Stimulated activated CD8-positive, alpha-beta memory T cell treated with anti-CD3 and anti-CD28 coated beads, Interleukin-4, amount 100 ng/mL, for 4 hours (primary cell): ENCODE results near the gene SEC61A1.

Experiments
- DNase-seq, 2 donors: peaks; one replicate each; pipeline ENCODE4 v3.0.0-alpha.2; 2020; ENCODE audit warnings: low read depth in 2 of 2, low spot score in 1 of 2

The SEC61A1 gene

DNA sequence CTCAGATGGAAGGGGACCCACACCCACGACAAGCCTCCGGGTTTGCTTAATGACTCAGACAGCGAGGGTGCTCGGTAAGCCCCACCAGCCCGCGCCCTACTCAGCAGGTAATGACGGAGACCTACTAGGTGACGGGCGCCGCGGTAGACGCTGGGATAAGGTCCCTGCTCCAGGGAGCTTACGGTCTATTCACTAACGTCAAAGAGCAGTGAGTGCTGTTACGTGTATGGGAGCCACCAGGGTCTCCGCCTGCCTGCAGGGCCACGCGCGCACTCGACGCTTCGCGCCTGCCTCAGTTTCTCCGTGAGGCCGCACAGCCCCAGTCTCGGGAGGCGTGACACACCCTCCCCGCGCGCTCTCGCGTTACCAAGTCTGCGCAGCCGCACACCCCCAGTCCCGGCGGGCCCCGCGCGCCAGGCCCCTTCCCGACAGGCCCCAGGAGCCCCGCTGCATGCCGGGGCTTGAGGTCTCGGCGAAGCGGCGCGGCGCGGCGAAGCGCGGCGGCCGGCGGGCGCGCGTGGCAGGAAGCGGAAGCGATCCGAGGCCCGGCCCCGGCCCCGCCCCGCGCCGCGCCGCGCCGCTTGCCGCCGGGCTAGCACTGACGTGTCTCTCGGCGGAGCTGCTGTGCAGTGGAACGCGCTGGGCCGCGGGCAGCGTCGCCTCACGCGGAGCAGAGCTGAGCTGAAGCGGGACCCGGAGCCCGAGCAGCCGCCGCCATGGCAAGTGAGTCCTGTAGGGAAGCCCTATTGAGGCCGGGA is at the start of gene SEC61A1:
SEC61A1 (plus strand) TSS at position 601 of the 758 bp plus-strand sequence; CDS start at position 717, 116 bp downstream.
- peak; percentile 87 to 91 for DNase-seq

DNA sequence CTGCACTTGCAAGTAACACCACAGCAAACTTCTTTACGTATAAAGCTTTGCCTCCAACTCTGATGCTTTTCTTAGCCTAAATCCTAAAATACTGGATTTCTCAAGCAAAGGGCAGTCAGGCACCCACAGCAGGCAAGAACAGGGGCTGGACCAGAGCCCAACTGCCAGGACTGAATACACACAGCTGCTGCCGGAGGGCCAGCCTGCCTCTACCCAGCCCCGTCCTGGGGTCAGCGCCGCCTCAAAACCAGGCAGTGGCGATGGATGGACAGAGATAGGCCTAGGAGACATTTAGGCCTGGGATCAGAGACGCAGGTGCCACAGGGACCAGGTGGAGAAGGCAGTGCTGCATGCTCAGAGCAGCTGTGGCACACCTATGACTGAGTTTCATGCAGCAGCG is 47.6 kb upstream of the SEC61A1 start:
- no peak for DNase-seq

DNA sequence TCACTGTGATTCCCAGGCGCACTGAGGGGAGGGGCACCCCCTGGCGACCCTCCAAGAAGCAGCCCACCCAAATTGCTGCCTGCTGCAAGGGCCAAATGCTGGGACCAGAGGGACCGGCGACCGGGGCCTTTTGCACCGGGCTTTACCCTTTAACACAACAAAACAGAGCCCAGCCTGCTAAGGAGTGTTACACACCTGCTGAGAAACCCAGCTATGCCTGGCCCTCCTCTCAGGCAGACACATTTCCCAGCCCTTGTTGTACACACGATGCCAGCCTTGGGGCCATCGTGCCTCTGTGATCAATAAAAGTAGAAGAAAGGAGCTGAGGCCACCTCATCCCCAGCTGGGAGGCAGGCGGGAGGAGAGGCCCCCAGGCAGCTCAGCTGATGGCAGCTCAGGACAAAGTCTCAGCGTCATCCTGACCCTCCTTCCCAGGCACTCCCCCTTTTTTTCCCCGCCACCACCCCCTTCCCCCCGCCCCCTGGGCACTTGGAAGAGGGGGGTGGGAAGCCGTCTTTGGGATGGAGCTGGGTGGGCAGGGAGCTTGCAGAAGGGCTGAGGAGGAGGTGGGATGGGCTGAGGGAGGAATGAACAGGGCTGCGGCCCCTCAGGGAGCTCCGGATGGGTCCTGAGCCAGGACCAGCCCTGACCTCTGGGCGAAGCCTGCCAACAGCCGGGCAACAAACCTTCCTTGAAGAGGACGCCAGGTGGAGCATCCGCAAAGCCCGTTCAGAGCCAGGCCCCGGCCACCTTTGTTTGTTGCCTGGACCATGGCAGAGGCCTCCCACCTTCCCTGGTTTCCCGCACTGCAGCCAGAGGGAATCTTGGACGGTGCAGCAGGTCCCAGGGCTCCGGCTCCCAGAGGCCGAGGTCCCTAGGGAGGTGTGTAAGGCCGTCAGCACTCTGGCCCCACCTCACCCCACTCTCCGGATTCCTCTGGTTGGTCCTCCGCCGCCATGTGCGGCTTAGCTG is 45.9 kb upstream of the SEC61A1 start:
- no peak for DNase-seq

DNA sequence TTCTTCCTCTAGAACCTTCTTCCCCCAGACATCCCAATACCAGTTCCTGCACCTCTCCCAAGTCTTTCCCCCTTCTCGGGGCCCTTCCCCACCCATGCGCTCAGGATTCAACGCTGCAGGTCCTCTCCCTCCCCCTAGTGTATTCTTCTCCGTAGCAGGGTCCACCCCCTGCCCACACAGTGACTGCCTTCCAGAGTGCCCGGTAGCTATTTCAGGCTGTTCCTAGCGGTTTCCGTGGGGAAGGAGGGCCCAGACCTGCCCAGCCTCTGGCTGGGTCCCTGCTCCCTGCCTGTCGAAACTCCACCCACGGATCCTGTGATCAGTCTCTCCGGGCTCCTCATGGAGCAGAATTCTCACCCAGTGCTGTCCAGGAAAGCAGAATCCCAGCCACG is 45.2 kb upstream of the SEC61A1 start:
- no peak for DNase-seq

DNA sequence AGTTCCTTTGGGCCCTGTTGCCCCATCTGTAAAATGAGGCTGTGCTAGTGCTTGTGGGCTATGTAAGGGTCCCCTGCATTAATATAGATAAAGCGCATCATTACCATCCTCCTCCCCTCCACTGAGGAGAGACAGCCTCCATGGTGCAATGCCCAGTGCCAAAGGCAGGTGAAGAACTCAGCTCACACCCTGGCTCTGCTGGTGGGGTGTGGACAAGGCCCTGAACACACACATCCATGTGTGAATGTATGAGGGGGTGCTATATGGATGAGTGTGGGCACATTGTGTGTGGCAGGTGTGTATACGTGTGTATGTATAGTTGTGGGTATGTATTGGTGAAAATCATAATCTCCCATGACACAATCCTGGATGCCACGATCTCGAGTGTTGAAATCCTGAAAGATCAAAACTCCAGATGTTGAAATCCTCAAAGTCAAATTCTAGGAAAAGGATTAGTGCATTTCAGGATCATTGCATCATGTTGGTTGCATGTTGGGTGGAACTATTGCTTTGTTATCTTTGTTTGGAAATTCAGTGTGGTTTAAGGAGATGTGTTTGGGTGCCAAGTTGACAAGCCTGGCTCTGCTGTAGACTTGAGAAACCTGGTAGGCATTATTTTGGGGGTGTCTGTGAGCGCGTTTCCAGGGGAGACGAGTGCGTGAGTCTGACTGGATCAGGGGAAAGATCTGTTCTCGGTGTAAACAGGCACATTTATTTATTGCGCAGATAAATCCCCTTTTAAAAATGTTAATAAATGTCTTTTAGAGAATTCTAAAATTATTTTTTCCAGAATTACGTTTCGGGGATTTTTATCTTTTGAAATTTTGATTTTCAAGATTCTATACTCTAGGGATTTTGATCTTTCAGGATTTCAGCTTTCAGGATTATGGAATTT is 42.0 kb upstream of the SEC61A1 start:
- DNase-seq: no peak

DNA sequence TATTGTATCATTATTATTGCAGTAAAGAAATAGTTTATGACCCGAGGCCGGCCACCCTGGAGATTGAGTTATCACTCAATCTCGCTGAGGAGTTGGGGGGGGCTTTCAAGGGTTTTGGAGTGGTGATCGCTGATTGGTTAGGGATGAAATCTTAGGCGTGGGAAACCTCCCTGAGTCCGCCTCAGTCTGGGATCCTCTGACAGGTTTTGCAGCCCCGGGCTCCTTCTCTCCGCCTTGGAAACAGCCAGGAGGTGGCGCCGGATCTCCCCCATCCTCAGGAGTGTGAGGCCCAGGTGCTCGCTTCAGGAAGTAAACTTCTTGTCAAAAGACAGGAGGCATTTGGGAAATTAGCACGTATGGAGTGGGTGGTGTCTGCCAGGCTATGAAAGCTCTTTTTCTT is 41.1 kb upstream of the SEC61A1 start:
- DNase-seq: no peak

DNA sequence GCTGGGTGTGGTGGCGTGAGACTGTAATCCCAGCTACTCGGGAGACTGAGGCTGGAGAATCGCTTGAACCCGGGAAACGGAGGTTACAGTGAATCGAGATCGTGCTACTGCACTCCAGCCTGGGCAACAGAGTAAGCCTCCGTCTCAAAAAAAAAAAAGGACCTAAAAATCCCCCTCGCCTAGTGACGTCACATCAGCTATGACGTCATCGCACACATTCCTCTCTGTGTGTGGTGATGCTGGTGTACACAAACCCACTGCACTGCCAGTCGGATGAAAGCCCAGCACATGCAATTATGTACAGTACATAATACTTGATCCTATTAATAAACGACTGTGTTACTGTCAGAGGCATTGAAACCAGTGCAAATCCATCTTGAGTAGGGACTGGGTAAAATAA is 40.2 kb upstream of the SEC61A1 start:
- DNase-seq: no peak

DNA sequence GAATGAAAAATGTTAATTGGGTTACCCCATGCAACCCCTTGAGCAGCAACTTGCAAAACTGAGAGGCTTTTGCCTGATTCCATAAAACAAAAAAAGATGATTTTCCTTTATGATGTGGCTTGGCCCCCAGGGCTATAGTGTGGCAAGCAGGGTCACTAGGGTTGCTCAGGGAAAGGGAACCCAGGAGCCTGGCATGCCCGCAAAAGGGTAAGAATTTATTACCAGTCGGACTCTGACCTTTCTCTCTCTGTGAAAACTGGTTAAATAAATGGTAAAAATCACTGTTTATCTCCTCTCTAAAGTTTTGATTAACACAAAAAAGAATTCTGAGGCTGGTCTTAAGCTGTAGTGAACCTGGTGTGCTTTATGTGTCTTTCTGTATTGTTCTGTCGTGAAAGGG is 37.7 kb upstream of the SEC61A1 start:
- no peak for DNase-seq

DNA sequence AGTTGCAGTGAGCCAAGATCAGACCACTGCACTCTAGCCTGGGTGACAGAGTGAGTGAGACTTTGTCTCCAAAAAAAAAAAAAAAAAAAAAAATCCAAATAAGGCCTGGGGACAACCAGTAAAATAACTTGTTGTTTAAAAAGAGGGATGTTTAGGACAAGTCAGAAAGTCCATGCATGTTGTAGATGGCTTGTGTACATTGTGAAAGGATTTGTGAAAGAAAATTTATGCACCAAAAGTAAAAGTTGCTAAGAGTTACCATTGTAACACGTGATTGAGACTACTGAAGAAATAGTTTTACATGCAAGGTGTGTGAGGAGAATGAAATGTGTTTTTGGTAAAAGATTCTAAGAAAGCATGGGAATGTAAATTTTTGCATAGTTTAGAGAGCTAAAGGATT is 35.7 kb upstream of the SEC61A1 start:
- no peak for DNase-seq

DNA sequence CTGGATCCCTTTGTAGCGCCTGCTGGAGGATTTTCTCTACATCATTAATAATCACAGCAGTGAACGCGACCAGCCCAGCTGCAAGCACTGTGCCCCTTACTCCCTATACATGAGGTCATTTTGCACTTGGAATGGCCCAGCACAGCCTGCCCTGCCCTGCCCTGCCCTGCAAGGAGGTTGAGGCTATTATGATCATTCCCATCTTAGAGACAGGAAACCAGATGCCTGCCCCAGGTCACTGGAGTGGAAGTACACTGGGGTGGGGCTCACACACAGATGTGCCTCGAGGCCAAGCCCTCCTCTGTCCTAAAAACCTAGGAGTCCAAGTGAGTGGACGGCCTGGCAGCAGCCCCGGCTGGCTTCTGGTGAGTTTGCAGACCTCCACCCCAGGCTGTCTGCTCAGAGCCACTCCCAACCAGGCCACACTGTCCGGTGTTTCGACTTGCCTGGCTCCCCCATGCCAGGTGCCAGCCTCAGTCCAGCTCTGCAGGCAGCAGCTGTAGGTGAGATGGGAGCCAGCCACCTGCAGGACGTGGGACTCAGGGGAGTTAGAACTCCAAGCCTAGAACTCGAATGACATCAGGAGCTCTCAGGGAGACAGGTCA is 30.4 kb upstream of the SEC61A1 start:
- no peak for DNase-seq

DNA sequence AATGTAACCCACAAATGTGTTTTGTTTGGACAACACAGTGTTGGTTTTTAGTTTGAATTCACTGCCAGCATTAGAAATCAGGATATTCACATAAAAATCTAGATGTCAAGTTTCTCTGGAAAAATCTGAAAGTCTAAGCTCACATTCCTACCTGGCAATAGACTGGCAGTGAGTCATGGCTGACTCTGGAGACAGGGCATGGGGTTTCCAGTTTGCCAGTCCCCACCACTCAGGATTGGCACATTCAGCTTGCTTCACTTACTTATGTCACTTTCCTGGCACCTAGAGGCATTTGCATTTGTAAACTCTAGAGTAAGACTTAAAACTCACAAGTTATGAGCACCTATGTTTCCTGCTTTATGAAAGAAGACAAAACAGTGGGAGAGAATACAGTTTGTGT is 19.1 kb upstream of the SEC61A1 start:
- no peak for DNase-seq

DNA sequence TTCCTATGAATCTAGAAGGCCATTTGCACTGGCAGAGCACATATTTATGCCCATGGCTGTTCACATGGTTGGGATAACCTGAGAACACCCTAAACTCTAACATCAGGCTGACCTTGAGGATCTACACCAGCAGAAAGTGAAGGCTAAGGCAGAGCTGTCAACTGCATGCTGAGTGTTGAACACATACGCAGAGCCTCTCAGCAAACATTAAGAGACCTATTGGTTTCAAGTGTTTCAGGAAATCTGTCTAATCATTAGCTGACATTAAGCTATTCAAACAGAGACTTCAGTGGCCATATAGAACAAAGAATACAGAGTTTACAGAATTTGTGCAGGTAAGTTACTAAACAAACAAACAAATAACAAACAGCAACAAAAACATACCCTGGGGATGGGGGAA is 16.1 kb upstream of the SEC61A1 start:
- DNase-seq: no peak

DNA sequence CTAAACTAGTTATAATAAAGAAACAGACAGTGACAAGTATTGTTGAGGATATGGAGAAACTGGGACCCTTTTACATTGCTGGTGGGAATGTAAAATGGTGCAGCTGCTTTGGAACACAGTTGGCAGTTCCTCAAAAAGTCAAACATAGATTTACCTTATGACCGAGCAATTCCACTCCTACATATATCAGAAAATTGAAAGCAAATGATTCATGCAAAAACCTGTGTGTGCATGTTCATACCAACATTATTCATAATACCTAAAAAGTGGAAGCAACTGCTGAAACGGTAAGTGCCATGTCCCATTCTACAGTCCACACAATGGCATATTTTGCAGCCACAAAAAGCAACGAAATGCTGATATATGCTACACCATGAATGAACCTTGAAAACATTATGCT is 12.2 kb upstream of the SEC61A1 start:
- DNase-seq: no peak

DNA sequence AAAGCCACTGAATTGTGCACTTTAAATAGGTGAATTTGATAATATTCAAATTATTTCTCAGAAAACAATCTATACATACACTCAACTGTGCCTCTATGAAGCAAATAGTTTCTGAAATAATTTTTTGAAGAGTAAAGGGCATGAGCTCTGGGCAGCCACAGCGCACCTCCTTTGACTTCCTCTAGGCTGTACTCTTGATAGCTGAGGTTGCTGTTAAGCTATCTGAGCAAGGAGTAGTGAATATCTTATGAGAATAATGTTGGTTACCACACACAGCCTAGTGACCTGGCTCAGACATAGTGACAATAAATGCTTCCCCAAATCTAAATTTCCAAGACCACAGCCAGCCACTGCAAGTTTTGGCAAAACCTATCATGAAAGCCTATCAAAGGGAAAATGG is 11.6 kb upstream of the SEC61A1 start:
- DNase-seq: no peak

DNA sequence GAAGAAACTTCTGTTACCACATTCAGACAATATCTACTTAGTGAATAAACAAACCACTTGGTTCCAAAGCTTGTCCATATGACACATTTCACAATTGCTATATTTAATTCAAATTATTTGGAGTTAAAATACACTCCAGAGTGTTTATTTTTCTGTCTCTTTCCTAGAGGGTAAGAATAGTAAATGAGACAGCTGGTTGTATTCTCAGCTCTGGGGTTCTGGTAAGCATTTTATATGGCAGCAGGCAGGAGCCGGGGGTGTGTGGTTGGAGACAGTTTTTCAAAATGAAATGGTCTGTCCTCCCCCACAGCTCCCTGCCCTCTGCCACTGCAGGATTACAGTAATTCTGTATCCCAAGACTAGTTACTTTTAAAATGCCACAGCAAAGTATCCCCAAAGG is 10.9 kb upstream of the SEC61A1 start:
- DNase-seq: no peak

DNA sequence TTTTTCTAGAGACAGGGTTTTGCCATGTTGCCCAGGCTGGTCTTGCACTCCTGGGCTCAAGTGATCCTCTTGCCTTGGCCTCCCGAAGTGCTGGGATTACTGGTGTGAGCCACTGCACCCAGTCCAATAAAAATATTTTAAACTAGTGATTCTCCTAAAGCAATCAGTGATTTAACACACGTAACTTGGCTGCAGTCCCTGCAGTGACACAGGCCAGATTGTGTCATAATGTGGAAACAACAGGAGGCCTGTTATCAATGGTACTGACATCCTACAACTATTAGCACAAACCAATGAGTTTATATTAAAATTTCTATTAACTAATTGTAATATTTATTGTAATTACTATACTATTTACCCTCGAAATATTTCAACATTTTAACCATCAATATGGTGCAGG is 1.6 kb upstream of the SEC61A1 start:
- DNase-seq: no peak

DNA sequence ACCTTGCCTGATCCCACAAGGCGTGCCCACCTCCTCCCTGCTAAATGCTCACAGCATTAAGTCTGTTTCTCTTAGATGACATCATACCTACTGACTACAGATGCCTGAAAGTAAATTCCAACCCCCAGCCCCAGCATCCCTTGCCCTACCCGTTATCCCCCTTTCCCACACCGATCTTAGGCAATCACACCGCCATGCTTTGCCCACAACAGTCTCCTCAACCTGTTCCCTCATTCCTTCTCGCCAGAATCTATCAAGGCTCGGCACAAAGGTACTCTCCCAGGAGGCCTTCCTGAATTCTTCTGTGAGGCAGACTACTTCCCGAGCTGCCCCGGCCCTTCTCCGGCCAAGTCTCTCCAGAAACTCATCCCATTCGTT is 789 bp upstream of the SEC61A1 start:
- no peak for DNase-seq

DNA sequence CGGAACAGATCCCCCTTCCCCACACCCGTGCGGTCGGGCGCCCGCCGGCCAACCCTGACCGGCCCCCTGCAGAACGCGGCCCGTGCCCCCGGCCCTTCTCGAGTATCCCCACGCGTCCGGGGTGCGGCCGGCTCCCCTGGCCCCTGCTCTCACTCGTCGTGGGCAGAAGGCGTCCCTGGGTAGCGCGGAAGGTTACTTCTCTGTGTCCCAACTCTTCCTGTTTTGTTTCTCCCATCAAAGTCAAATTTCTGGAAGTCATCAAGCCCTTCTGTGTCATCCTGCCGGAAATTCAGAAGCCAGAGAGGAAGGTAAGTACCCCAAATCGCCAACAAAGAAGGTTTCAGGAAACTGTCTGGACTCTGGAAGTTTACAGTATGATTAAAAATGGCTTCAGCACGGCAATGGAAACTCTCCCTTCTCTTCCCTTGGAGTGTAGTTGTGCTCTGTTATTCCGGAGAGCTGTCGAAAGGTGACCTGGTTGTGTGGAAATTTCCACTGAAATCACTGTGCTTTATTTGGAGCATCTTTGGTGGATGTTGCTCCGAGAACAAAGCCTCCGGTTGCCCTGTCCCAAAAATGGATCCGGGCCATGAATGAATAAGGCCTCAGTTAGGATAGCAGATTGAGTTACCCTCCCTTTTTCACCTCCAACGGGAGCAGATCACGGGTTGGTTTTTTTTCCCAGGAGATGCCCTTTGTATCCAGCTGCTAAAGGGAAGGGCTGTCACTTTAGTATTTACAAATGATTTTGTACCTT is 536 bp downstream of the SEC61A1 start:
- DNase-seq: no peak

DNA sequence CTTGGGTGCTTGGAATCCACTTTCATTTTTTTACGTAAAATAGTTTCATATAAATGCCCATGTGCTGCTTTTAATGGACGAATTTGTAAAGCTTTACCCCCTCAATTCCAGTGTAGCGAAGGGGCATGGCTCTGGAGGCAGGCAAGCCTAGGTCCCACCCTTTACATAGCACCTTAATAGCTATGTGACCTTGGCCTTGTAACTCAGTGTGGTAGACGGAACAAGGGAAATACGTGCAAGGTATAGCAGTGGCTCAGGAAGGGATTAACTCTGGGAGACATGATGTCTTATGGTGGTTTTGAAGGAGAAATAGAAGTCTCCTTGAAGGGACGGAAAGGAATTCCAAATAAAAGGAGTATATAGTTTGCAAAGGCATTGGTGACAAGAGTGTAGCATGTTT is 1.4 kb downstream of the SEC61A1 start:
- DNase-seq: no peak

DNA sequence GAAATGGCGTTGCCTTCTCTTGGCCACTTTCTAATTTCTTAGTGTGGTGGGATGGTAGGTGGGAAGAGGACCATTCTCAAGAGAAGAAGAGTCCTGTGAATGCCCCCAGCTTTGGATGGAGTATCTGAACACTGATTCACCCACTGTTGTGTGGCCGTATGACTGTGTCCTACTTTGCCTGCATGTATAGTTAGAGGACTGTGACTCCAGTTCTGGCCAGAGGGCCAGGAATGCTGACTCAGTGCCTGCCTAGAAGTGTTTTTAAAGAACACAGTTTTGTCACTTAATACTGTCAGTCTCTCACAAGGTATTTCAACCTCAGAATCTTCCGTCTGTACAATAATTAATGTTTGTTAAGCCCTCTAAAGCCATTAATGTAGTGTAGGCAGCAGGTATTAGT is 2.1 kb downstream of the SEC61A1 start:
- DNase-seq: no peak
